Retina (tissue), 1 donor: Measurements from ENCODE around the gene CACNG4.

Experiments
- DNase-seq: peaks from one replicate; pipeline ENCODE4 v3.0.0-alpha.2; 2016

The CACNG4 gene

DNA sequence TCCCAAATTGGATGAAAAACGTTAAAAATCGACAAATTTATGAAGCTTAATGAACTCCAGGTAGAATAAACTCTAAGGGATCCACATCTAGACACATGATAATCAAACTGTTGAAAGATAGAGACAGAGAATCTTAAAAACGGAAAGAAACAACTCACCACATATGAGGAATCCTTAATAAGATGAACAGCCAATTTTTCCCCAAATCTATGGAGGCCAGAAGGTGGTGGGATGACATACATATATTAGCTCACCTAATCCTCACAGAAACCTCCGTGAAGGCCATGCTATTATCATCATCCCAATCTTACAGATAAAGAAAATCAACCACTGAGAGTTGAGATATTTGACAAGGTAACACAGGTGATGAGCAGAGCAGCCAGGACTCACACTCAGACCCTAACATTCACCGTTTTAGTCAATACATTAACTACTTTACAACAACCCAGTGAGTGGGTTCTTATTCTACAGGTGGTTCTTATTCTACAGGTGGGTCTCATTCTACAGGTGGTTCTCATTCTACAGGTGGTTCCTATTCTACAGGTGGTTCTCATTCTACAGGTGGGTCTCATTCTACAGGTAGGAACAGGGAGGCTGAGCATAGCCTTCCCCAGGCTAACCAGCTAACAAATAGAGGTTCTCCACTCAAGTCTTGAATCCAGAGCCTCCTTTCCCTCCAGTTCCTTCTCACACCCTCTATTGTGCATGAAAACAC is 84.7 kb downstream of the CACNG4 start:
- DNase-seq, result no peak

GRCh38 chr17:67050066-67050465 is 85.6 kb downstream of the CACNG4 start:
- DNase-seq, result no peak

DNA sequence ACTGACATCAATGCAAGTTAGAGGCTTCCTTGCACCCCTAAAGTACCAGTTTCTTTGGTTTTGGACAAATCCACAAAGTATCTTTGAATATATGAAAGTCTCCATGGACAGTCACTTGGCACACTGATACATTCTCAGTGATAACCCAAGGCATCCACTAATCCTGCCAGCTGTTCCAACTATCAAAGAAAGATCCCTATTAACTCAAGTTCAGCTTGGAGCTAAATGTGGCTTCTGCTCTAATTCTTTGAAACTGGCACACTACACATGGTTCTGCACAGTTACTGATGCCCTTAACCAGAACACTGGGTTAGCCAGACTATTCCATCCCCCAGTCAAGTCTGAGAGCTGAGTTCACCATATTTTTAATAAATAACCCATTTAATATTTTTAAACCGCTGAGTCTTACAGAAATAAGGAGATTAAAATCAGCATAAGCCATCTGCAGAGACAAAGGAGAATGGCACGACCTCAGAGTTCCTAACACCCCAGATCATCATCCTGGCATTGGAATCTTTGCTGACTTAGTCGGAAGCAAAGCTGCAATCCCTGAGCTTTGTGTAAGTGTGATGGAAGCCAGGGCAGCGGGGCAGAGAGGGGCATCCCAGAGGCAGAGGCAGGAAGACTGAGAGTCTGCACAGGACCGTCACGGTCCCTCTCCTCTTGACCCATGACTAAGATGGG is 86.1 kb downstream of the CACNG4 start:
- no peak for DNase-seq

DNA sequence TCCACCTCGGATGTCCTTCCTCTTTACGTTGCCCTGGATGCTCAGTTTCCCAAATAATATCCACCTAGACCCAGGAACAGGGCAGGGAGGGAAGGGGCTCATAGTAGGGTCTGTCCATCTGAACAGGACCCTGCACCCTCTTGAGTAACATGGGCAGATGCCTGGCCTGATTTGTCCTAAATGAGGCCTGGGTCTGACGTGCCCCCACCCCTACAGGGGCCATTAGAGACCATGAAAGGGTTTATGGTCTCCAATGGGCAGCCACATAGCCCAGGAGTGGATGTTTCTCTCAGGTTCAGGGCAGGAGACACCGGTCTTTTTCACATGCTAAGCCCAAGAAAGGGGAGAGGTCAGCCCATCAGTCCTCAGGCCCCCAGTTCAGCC is 86.6 kb downstream of the CACNG4 start:
- no peak for DNase-seq

- no peak for DNase-seq
Measured at GRCh38 chr17:67051837-67052236, 87.3 kb downstream of the CACNG4 start.

DNA sequence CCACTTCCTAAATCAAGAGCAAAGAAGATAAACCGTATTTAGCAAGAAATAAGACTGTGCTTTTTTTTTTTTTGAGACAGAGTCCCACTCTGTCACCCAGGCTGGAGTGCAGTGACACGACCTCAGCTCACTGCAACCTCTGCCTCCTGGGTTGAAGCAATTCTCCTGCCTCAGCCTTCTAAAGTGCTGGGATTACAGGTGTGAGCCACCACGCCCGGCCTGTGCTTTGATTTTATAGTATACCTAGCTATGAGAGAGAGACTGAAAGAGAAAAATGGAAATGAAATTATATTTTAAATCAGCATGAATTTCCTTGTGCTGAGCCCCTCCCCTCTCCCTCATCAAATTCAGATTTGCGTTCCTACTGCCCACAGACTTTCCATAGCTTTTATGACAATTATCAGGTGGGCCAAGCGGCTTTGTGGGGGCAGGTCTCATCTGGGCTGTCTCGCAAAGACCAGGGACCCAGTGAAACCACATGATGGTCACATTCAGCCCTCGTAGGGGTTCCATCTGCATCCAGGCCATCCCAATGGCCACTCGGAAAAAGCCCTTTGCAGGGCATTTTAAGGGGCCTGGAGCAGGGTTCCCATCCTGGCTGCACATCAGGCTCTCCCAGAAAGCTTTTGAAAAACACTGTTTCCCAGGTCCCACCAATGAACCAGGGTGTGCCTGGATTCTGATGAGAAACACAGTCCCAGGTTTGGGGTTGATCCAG is 88.4 kb downstream of the CACNG4 start:
- no peak for DNase-seq

DNA sequence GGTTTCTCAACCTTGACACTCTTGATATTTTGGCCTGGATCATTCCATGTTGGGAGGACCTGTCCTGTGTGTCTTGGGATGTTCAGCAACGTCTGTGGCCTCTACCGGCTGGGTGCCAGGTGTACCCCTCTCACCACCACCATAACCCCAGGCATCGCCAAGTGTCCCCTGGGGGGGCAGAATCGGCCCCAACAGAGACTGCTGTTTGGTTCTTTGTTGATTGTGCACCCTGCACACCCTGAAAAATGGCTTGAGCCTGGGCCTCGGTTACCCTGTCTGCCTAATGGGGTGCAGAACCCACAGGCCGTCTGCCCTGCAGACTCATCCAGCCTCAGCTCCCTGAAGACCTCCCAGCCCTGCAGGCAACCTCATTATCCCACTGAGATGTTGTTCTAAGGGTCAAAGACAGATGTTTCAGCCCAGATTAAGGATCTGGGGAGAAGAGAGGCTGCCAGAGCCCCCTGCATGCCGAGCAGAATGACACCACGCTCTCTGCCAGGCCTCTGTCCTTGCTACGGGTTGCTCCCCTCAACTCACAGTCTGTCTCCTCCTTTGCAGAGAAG is 89.0 kb downstream of the CACNG4 start:
- DNase-seq, result no peak

- DNase-seq, result no peak
Measured at GRCh38 chr17:67054011-67054591, 89.6 kb downstream of the CACNG4 start.

DNA sequence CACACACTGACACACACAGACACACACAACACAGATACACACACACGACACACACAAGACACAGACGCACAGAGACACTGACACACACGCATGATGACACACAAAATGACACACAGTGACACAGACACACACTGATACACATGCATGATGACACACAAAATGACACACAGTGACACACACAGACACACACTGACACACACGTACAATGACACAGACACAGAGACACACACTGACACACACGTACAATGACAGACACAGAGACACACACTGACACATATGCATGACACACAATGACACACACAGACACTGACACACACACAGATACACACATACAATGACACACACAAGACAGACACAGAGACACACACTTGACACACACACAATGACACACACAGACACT is 90.1 kb downstream of the CACNG4 start:
- no peak for DNase-seq

GRCh38 chr17:67055041-67055443 is 90.5 kb downstream of the CACNG4 start:
- no peak for DNase-seq

GRCh38 chr17:67055811-67056745 is 91.6 kb downstream of the CACNG4 start:
- no peak for DNase-seq

DNA sequence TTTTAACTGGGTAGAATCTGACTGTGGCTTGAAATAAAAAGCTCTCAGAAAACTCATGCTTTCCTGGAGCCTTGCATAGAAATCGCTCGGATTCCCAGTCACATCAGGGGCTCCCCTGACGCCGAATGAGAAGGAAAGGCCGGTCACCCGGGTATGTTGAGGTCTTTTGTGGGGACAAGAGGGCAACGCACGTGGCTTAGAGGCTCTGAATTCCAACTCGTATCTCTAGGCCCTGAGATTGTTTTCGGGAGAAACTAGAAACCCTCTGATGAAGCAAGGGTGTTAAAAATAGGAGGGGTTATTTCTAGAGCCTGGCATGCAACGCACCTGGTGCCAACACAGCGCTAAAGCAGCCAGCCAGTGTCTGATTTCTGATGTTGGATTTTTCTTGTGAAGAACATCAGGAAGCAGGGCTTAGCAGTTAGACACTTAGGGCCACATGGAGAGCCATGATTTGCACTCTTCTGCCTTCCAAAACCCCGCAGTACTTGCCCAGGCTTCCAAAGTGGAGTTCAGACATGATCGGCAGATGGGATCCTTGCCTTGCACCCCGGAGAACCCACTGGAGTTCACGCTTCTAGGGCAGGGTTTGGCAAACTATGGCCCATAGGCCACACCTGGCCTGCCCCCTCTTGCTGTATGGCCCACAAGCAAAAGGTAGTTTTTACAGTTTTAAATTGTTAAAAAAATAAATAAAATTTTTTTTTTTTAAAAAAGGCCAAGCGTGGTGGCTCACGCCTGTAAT is 92.4 kb downstream of the CACNG4 start:
- DNase-seq, result no peak

- no peak for DNase-seq
Measured at GRCh38 chr17:67058036-67058435, 93.5 kb downstream of the CACNG4 start.

- DNase-seq, result no peak
Measured at GRCh38 chr17:67059372-67059771, 94.9 kb downstream of the CACNG4 start.

- no peak for DNase-seq
Measured at GRCh38 chr17:67063141-67063540, 98.6 kb downstream of the CACNG4 start.

- no peak for DNase-seq
Measured at GRCh38 chr17:67066717-67067116, 102.2 kb downstream of the CACNG4 start.

GRCh38 chr17:67067571-67068482 is 103.3 kb downstream of the CACNG4 start:
- DNase-seq, result no peak

DNA sequence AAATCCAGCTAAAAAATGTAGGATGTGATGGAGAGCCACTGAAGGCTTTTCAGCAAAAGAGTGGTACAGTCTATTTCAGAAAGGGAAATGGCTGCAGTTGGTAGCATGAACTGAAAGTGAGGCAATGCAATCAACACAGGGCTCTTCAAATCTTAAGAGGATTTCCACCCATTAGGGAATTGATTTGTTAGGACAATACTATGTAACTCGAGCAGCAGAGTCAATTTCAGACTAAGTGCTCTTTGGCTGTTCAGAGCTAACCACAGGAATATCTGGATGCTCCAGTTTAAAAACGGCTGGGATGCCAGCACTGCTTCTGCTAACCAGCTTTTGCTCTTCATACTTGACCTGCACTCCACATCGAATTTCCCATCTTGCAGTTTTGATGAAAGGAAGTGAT is 104.5 kb downstream of the CACNG4 start:
- DNase-seq, result no peak

DNA sequence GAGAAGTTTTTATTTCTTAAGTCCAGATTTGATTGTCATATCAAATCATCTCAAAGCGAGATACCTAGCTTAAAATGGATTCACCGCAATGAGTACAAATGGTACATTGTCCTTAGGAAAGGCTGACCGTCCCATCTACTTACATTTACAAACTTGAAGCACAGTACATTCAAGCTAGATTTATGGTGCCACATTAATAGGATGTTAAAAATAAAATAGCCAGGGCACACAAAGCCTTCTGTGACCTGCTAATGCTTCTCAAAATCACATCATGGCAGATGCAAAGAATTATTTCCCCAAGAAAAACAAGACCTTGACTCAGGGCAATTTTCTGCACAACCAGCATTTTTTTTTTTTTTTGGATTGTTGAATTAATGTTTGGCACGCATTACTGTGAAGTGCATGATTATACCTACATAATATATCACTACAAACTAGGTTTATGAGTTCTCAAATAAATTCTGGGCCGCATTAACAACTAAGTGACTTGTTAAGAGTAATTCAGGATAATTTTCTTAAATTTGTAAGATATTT is 105.2 kb downstream of the CACNG4 start:
- DNase-seq, result no peak

DNA sequence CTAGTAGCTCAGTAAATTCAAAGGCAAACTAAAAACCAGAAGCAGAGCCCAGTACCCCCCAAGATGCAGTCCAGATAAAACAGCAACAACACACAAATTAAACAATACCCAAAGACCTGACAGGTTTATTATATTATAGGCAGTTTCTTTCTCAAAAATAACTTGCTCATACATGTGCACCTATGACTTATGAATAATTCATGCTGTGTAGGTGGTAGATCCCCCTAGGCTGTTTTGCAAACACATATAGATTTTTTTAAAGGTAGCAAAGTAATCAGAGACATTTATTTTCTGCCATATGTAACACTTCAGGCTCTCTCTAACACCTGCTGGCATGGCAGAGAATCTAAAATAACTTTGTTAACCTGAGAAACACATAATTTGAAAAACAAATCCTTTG is 107.1 kb downstream of the CACNG4 start:
- DNase-seq, result no peak
